ENCODE measurements around the gene LRP4. TPM values are rescaled to one million over a fixed set of nuclear protein-coding genes. Genes with fewer than 3 reads are reported as not detected.

Gene LRP4
- total RNA-seq, 1 experiment from 2014 or later = 11.6 TPM

GRCh38 chr11:46918788-46919513 lies 601 bp upstream of the LRP4 start:
- H4K91ac ChIP-seq (ENCODE audit: insufficient read length, low read depth, low read length) = no peak overlapping the region
- no CpG with 5 or more reads among the region's 17 CpGs for WGBS (ENCODE audit: extremely low coverage, insufficient read length, low lambda C conversion rate)
- H3K27me3 Mint-ChIP-seq (ENCODE audit: low read depth) = peaks cover 42% of the 10 kb centered on the region
- peaks cover 17% of the 10 kb centered on the region for H3K23me2 ChIP-seq (ENCODE audit: insufficient read length, low read depth, low read length, poor library complexity, severe bottlenecking)
- peak overlapping the region; percentile 75 to 91 for H3K4me3 Mint-ChIP-seq
- H3K23ac ChIP-seq (ENCODE audit: insufficient read length, low read depth, low read length) = no peak overlapping the region
- no peaks in the 10 kb centered on the region for H4K20me1 ChIP-seq (ENCODE audit: control insufficient read depth, insufficient read depth, insufficient read length)
- peaks cover 5% of the 10 kb centered on the region; the same call in 1 of the 2 replicates for H3K4me1 ChIP-seq (ENCODE audit: insufficient read depth, low read length)
- peak; percentile 57 for DNase-seq
- peaks cover 44 to 47% of the 10 kb centered on the region in 2 experiments for H3K4me1 Mint-ChIP-seq
- no peaks in the 10 kb centered on the region; the same call in 1 of the 2 replicates for H3K27me3 ChIP-seq (ENCODE audit: insufficient read depth, low read length)
- no peak overlapping the region for H4K8ac ChIP-seq (replicated peaks; ENCODE audit: insufficient read length, low read depth, low read length)
- H2BK15ac ChIP-seq (ENCODE audit: low read depth, low read length) = no peak overlapping the region
- no peak overlapping the region for H2AFZ ChIP-seq (ENCODE audit: low read length)
- H3K36me3 Mint-ChIP-seq (ENCODE audit: insufficient read depth in 1 of 3, low read depth in 3 of 3) = peaks cover 2 to 4% (median 4%) of the 10 kb centered on the region in 3 experiments; a peak in 4 of 7 replicates
- H3K4me2 ChIP-seq (ENCODE audit: insufficient read depth, insufficient read length, low read length) = peak overlapping the region; percentile 57
- H2BK20ac ChIP-seq (ENCODE audit: low read depth, low read length, poor library complexity, severe bottlenecking) = no peak overlapping the region
- no peak overlapping the region for H2AK5ac ChIP-seq (ENCODE audit: insufficient read length, low read length)
- no peak overlapping the region for H3K18ac ChIP-seq (ENCODE audit: insufficient read length, low read depth, low read length)
- H2BK12ac ChIP-seq (ENCODE audit: insufficient read length, low read depth, low read length) = no peak overlapping the region
- TF ChIP-seq, protein P1, sequence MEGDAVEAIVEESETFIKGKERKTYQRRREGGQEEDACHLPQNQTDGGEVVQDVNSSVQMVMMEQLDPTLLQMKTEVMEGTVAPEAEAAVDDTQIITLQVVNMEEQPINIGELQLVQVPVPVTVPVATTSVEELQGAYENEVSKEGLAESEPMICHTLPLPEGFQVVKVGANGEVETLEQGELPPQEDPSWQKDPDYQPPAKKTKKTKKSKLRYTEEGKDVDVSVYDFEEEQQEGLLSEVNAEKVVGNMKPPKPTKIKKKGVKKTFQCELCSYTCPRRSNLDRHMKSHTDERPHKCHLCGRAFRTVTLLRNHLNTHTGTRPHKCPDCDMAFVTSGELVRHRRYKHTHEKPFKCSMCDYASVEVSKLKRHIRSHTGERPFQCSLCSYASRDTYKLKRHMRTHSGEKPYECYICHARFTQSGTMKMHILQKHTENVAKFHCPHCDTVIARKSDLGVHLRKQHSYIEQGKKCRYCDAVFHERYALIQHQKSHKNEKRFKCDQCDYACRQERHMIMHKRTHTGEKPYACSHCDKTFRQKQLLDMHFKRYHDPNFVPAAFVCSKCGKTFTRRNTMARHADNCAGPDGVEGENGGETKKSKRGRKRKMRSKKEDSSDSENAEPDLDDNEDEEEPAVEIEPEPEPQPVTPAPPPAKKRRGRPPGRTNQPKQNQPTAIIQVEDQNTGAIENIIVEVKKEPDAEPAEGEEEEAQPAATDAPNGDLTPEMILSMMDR (conservative IDR thresholded peaks at IDR 0.05) = no peak
- H3K9me3 Mint-ChIP-seq = no peaks in the 10 kb centered on the region; a peak in 1 of 5 replicates
- peak overlapping the region in 2 of 3 experiments; percentile 54 to 73; a peak in 3 of 7 replicates for H3K27ac Mint-ChIP-seq
- no peak overlapping the region for H3K4ac ChIP-seq (ENCODE audit: low read depth, low read length)
- H2BK5ac ChIP-seq (ENCODE audit: insufficient read length, low read length) = no peak overlapping the region
- H3K27ac ChIP-seq (ENCODE audit: insufficient read length, low read depth, low read length) = no peak overlapping the region
- H3K79me1 ChIP-seq (ENCODE audit: insufficient read depth, low read depth, low read length, poor library complexity, severe bottlenecking) = no peaks in the 10 kb centered on the region
- H3K9ac ChIP-seq (ENCODE audit: extremely low read depth, insufficient read length, low read length) = no peak overlapping the region
- H2BK120ac ChIP-seq (ENCODE audit: low read depth, low read length, poor library complexity, severe bottlenecking) = no peak overlapping the region
- no peaks in the 10 kb centered on the region for H3K9me3 ChIP-seq (ENCODE audit: control insufficient read depth, low read depth, low read length)
- H3T11ph ChIP-seq (ENCODE audit: low read length) = no peak overlapping the region
- H3K79me2 ChIP-seq (ENCODE audit: insufficient read depth, low read length) = peaks cover 3% of the 10 kb centered on the region; the same call in 1 of the 2 replicates
- no peak overlapping the region for H3K56ac ChIP-seq (ENCODE audit: insufficient read length, low read depth, low read length)
- H4K5ac ChIP-seq (ENCODE audit: insufficient read length, low read depth, low read length) = no peak overlapping the region
- no peak overlapping the region for H3K14ac ChIP-seq (ENCODE audit: insufficient read depth, low read length)
